Activated CD4-positive, alpha-beta T cell treated with anti-CD3 and anti-CD28 coated beads, Interleukin-2, amount 50 U/mL, for 4 hours (primary cell): ENCODE measurements around the gene SIRT3.

Experiments used
- DNase-seq, 2 experiments: peaks; one replicate each; pipeline ENCODE4 v3.0.0-alpha.2; 2020

Gene SIRT3

GRCh38 chr11:213111-213510 is 23.0 kb downstream of the SIRT3 start:
- DNase-seq, result no peak

GRCh38 chr11:212150-213100 is 23.7 kb downstream of the SIRT3 start:
- DNase-seq, result no peak

DNA sequence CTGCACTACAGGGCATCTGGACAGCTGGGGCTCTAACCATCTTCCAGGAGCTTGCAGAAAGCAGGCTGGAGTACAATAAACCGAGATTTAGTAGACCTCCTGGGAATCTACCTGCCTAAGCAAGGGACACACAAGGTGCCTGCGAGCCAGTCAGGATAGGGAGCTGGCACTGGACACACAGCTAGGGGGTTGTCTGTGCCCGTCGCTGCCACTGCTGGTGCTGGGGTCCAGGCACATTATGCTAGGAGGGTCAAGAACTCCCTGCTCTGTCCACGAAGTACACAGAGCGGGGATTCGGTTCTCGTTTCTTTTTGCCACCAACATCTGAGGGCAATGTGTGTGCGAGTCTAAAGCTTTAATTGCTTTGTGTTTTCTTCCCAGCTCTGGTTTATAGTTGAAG is 24.4 kb downstream of the SIRT3 start:
- no peak for DNase-seq

DNA sequence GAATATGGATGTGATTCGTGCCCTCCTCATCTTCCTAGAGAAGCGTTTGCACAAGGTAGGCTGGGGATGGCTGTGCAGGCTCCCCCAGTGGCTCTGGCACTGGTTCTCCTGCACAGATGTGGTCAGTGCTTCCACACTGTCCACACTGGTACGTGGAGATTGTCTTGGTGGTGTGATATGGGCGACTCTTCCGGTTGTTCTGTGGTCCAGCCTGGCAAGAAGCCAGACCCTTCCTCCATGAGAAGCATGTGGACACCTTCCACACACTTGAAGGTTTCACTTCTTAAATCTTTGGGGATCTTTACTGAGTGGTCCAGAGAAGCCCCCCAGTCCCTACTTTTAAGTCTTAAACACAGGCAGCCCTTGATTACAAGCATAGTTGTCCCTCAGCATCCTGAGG is 24.8 kb downstream of the SIRT3 start:
- no peak for DNase-seq

DNA sequence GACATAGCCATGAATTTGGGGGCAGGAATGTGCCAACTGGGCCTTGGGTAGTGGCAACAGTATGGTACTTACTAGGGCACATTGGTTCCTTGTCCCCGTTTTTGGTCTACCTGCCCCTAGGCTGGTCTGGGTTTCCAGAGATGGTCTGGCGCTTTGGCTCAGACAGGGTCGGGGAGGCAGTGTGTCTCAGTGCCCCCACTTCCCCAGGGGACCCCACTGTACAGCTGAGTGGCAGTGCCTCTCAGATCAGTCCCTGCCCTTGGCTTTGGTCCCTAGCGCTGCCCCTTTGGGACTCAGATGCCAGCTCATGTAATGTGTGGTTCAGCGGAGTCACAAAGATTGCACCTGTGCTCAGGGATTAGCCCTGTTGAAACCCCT is 25.4 kb downstream of the SIRT3 start:
- no peak for DNase-seq

DNA sequence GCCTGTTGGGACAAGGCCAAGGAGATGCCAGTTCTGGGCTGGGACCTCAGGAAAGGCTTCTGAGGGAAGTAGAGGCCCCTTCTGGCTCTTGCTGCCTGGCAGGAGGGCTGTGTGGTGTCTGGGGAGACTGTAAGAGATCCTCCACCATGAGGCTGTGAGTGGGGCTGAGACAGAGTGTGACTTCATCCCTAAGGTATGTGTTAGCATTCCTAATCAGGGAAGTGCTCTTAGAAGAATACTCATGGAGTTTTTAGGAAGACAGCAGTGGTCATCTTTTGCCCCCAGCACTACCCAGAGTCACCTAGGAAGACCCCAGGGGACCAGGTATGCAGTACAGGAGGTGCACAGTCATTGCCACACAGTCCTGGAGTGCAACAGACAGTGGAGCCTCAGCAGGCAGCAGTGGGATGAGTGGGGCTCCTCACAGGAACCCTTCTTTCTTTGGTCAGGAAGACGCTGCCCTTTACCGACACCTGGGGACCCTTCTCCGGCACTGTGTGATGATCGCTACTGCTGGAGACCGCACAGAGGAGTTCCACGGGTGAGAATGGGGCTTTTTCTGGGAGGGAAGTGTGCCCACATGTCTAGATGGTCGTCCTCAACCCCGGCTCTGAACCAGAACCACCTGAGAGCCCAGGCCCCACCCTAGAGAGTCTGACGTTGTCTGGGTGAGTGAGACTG is 25.9 kb downstream of the SIRT3 start:
- no peak for DNase-seq

DNA sequence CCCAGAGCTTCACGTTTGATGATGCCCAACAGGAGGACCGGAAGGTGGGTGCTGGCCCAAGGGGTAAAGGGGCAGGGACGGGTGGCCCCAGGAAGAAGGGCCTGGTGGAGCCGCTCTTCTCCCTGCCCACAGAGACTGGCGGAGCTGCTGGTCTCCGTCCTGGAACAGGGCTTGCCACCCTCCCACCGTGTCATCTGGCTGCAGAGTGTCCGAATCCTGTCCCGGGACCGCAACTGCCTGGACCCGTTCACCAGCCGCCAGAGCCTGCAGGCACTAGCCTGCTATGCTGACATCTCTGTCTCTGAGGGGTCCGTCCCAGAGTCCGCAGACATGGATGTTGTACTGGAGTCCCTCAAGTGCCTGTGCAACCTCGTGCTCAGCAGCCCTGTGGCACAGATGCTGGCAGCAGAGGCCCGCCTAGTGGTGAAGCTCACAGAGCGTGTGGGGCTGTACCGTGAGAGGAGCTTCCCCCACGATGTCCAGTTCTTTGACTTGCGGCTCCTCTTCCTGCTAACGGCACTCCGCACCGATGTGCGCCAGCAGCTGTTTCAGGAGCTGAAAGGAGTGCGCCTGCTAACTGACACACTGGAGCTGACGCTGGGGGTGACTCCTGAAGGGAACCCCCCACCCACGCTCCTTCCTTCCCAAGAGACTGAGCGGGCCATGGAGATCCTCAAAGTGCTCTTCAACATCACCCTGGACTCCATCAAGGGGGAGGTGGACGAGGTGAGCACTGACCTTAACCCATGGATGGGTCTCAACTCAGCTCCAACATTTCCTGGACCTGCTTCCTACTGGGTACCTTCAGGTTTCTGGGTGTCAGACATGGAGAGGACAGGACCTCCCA is 26.6 kb downstream of the SIRT3 start:
- DNase-seq, result no peak

GRCh38 chr11:208917-209260 is 27.3 kb downstream of the SIRT3 start:
- no peak for DNase-seq

- peak; percentile 69 to 73 for DNase-seq
Observed at GRCh38 chr11:208181-208916, 27.8 kb downstream of the SIRT3 start.

- no peak for DNase-seq
Observed at GRCh38 chr11:207863-208180, 28.3 kb downstream of the SIRT3 start.

GRCh38 chr11:207208-207862 is 28.8 kb downstream of the SIRT3 start, which contains the start of the genes BET1L and RIC8A:
Gene BET1L, minus strand, starts transcription at chr11:207399. Its CDS starts 78 bp downstream, at chr11:207321.
Gene RIC8A, plus strand, starts transcription at chr11:207708. Its CDS starts 1,147 bp downstream, at chr11:208855.
- DNase-seq, result peak; percentile 95 to 96

DNA sequence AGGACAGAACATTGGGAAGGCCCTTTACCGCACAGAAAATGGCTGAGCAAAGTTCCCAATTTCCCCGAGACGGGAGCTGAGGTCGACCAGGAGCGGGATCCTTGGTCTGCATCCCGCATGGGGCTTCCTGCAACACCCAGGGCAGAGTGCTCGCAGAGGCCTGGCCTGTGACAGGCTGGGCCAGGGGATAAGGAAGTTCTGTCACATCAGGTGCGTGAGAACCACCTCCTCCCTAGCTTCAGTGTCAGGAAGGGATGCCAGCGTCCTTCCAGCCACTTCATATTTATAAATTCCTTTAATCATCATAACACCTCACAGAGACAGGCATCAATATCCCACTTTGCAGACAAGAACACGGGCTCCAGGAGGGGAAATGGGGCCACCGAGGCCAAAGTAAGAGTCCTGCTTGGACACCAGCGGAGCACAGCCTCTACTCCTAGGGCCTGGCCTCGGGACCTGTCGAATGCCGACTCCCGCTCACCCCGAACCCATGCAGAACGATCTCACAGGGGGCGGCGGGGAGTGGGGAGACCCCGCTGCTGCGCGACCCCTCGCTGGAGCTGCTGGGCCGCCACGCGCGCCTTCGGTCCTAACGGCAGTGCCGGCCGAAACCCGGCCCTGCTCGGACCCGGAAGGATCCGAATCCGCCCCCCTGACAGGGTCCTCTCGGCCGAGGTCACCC is 29.5 kb downstream of the SIRT3 start:
- DNase-seq, result no peak

- no peak for DNase-seq
Observed at GRCh38 chr11:206002-206384, 30.1 kb downstream of the SIRT3 start.

- no peak for DNase-seq
Observed at GRCh38 chr11:205221-206001, 30.7 kb downstream of the SIRT3 start.

GRCh38 chr11:204587-205109 is 31.5 kb downstream of the SIRT3 start:
- no peak for DNase-seq

GRCh38 chr11:203945-204586 is 32.1 kb downstream of the SIRT3 start:
- no peak for DNase-seq

DNA sequence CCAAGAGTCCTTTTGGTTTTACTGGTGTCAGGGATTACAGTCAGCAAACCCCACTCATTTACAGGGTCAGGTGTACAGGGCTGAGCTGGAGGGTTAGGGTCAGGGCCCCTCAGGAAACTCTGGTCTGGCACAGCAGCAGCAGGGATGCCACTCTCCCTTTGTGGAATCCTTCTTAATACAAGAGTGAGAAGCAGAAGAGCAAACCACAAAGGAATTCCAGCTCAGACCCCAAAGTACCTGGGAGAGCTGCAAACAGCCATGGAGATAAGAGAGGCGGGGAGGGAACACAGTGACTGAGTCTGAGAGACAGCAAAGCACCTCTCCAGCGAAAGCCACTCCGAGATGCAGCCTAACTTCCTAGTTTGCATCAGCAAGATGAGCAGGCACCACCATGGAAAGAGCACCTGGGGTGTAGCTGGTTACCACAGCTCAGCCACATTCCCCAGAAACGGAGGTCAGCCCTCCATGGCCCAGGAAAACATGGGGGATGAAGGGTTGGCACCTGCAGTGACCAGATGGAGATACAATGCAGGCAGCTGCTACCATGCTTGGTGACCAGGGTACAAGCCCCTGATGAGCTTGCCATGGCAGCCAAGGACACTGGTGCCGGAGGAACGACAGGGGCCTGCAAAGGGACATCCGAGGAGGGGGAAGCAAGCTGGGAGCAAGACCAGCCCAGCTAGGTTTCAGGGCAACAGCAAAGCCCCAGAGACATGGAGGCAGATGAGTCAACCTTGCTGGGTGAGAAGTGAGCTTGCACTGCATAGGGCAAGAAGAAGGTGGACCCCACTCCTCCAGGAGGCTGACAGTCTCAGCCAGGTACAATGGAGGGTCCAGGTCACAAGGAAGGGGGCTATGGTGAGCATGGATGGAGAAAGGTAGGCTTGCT is 32.8 kb downstream of the SIRT3 start:
- DNase-seq, result no peak

GRCh38 chr11:202490-202889 is 33.7 kb downstream of the SIRT3 start:
- no peak for DNase-seq

DNA sequence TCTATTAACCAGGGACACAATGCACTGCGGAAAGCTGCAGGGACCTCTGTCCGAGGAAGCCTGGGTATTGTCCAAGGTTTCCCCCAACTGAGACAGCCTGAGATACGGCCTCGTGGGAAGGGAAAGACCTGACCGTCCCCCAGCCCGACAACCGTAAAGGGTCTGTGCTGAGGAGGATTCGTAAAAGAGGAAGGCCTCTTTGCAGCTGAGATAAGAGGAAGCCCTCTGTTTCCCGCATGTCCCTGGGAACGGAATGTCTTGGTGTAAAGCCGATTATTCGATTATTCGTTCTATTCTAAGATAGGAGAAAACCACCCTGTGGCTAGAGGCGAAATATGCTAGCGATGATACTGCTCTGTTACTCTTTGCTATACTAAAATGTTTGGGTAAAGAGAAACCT is 34.2 kb downstream of the SIRT3 start:
- no peak for DNase-seq
